Measurements from ENCODE around the gene B4GALT1.
"Not testable (repeated sequence)": the region's sequence is repeated elsewhere in the genome, so short reads cannot be mapped to it uniquely, and the experiment has no call there.

The B4GALT1 gene

DNA sequence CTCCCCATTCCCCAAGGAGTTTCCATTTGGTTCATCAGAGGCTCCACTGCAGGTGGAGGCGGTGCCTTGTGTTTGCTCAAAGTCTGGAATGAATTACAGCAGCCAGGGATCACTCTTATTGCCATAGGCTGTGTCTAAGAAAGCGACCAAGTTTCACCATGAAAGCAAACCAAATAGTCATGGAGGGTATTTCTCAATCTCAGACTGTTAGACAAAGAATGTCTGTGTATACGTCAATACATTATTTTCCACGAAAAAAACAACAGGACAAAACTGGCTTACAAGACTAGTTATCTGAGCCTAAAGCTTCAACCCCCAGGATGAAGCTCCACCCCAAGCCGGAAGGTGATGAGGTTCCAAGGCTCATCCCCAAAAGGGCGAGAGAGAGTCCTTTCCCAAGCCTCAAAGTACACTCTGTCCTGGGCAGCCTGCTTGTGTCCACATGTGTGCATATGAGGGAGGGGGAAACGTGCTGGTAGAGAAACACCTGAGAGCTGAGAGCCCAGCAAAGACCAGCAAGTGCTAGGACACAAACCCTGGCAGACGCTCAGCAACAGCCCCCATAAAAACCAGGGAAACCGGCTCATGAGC is 4.3 kb downstream of the B4GALT1 start:
- DNase-seq = no peak

DNA sequence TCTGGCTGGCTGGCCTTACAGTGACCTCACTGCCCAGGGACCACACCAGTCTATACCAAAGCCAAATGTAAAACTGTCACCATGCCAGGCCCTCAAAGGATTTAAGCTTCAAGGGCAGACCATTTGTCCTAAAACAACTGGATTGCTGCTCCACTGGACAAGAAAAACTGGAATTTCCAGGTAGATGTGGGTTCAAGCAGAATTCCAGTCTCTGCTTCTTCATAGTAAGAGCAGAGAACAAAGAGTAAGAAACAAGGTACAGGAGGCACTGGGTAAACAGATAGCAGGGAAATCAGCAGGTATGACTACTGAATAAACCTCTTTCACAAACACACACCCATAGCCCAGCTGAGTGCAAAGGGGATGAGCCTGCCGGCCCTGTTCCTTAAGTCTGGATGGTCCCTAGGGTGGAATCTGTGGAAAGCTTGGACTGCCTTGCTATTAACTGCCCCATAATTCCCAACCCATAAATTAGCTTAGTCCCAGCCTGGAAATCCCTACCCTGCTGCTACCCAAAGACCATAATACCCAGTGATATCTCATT is 5.5 kb downstream of the B4GALT1 start:
- no peak for DNase-seq

DNA sequence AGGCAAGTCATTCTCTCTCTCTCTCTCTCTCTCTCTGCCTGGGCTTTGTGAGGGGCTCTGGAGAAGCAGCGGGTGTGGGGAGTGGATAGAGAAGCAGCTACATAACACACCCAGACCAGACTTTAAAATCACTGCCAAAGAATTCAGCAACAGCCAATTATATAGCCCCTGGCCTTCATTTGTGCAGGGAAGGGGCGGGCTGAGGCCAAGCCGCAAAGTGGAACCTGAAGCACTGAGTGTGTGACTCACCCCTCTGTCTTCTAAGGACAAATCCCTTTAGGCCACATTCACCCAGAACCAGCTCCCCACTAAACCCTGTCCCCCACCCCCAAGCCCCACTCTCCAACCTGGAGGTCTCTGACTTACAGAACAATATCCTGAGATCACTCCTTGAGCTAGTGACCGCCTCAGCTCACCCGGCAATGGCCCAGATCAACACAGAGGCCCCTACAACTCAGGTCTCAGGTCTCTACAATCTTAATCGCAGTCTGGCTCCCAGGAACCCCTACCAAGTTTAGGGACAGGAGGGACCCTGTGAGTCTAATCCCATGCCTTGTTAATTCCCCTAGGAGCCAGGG is 6.0 kb downstream of the B4GALT1 start:
- DNase-seq = peak in 5 of 51 donors; percentile 20 to 46 (median 21)

DNA sequence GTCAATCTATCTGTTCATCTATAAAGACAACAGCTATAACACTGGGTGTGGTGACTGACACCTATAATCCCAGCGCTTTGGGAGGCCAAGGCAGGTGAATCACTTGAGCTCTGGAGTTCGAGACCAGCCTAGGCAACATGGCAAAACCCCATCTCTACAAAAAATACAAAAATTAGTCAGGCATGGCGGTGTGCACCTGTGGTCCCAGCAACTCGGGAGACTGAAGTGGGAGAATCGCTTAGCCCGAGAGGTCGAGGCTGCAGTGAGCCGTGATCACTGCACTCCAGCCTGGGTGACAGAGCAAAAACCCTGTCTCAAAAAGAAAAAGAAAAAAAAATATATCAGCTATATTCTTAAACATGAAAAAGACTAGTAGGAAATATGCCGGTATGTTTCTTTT is 6.7 kb downstream of the B4GALT1 start:
- DNase-seq = not testable (repeated sequence)

DNA sequence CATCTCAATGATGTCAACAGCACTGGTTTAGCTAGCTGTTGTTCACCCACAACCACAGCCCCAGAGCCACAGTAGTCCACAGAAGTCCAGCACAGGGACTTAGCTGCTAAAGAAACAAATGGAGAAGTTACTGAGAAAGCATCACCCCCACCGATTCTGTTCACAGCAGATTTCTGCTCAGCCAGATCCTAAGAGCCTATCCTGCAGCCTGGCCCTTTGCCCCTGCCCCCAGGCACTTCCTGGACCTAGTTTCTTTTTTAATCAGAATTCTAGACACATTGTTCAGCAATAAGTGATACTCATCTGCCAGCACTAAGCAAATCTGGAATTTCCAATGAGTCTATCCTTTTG is 7.4 kb downstream of the B4GALT1 start:
- DNase-seq = peak in 14 of 51 donors; percentile 17 to 66 (median 30)

DNA sequence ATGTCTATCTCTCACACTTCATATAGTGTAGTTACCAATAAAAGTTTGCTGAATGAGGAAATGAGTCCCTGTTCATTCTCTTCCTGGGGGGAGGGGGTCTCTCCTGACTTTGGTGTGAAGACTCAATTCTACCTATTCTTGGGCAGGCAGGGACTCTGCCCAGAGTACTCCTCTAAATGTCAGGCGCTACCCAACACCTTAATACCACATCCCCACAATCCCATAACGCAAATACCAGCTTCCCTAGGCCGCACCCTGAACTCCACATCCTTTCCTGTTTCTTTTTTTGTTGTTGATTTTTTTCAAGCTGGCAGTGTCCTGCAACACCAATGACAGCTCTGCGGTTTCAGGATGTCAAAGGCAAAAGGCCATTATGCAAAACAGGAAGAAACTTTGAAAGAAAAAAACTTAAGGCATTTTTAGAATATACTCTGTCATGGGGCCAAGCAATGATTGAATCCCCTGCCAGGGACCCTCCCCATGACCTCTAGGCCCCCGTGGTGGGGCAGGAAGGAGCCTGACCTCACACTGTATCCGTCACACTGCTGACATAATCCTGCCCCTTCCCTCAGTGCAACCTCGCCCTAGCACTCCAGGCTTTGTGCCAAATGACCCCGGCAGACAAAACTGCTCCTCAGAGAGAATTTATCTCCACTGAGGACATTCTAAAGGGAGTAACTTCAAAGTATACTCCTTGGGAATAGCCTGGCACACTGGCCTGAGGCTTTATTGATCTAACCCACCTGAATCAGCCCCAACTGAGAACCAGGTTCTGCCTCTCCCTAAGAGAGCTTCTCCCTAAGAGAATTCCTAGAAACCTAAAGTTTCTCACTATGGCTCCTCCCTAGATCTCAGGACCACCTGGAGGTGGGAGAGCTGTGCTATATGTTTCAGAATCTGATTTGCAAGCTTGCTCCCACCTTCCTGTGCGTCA is 8.0 kb downstream of the B4GALT1 start:
- peak in 3 of 51 donors; percentile 16 to 36 (median 22) for DNase-seq

DNA sequence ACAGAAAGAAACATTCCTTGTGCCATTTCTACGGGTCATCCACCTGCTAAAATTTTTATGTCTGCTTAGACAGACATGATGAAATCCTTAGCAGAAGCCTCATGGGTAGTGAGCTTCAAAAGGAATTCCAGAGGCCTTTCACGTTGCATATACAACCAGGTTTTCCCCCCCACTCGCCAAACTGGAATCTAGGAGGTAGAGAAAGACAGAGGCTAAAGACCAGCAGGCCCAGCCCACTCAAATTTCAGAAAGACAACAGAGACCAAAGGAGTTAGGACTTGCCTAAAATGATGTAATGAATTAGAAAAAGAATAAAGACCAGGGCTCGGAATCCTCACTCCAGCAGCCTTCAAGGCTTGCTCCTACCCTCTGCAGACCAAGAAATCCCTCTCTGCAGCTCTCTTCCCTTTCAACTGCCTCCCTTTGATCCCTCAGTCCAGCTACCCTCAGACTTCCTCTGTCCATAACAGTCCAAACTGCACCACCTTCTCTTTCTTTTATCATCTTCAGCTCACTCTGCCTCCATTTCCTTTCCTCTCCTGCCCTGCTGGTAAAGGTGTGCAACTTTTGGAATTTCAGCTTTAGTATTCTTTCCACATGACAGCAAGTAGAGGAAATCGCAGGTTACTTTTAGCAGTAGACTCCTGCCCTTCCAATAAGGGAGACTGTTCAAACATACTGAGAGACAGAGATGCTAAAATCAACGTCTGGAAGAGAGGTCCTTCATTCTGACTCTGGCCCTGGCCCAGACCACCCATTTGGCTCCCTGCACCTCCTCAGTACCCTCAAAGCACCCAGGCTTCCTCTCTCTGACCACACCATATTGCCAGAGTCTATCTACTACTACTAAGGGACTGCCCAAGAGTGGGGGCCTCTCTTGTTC is 8.9 kb downstream of the B4GALT1 start:
- no peak for DNase-seq

DNA sequence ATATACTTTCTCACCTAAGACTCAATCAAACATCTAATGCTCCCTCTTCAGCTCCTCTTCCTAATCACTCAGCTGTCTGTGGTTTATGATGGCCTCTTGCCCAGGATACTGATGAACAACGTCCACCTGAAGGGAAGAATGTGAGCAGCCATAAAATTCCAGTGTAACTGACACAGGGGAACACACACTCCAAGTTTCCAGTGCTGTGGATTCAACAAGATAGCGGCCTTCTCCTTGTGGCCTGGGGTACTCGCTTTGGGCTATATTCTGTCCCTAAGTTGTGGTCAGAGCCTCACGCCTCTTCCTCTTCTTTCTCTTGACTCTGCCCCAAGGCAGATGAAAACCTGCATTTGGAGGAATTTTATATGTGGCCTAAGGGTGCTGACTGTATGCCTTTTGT is 11.7 kb downstream of the B4GALT1 start:
- no peak for DNase-seq

DNA sequence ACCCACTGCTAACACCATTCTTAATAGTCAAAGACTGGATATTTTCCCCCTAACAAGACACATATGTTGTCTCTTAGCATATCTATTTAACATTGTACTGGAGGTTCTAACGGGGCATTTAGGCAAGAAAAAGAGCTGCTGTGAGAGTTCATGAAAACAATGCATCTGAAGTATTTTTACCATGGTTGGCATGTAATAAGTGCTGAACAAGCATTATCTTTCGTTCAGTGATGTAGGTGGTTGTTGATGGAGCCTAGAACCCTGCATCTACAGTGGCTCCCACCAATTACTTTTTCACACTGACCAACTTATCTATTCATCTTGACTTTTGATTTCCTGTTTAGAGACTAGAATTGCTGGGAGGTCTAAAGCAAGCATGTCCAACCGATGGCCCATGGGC is 12.8 kb downstream of the B4GALT1 start:
- DNase-seq = no peak

DNA sequence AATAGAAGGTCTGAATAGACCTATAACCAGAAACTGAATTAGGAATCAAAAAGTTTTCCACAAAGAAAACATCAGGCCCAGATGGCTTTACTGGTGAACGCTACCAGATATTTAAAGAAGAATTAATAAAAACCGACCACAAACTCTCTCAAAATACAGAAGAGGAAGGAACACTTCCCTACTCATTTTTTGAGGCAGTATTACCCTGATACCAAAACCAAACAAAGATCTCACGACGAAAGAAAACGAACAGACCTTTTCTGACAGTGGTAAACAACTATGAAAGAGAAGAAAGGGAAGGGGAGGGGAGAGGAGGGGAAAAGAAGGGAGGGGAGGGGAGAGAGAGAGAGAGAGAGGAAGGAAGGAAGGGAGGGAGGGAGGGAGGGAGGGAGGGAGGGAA is 13.5 kb downstream of the B4GALT1 start:
- DNase-seq = no peak

DNA sequence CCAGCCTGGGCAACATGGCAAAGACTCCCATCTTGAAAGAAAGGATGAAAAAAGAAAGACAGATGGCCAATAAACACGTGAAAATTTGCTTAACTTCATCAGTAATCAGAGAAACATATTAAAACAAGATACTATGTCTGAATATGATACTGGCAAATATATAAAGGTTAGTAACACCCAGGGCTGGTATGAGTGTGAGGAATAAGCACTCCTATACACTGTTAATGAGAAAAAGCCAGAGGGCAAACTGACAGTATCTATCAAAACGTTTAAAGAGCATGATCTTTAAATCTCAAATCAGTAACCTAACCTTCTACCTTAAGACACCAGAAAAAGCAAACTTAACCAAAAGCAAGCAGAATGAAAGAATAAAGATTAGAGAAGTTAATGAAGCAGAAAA is 14.1 kb downstream of the B4GALT1 start:
- no peak for DNase-seq

DNA sequence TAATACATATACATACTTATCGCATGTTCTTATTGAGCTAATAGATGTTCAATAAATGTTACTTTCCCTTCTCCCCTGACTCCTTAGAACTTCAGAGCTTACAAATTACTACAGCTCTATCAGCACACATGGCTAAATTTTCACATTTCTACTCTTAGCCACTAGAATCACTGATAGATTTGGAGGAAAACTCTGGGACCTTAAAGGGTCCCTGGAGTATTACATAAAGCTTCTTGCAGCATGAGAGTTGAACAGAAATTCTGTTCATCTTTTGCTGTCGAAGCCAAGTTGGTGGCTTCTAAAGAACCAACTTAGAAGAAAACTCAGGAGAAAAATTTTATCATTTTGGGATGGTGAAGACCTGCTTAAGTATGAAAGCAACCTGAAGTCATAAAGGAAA is 15.5 kb downstream of the B4GALT1 start:
- no peak for DNase-seq

DNA sequence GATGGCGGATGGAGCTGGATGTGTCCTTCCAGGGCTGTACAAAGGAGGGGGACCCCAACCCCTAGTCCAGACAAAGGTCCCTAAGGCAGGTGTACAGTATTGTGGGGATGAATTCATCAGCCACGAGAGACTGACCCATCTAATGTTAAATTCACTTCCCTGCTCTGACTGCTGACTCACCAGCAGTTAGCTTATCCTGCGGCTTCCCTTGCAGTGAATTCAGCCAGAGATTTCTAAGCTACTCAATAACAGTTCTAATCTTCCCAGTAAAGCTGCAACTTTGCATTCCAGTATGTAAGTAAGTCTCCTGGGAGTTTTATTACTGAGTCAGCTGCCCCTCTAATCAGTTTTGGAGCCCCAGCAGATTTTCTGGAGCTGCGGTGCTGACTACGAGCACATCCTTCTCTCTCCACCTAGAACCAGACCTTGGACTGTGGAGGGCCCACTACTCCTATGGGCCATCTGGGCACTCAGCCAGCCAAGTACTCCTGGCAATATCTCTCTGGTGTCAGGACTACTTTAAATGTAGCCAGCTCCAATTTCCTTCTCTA is 16.1 kb downstream of the B4GALT1 start:
- no peak for DNase-seq

DNA sequence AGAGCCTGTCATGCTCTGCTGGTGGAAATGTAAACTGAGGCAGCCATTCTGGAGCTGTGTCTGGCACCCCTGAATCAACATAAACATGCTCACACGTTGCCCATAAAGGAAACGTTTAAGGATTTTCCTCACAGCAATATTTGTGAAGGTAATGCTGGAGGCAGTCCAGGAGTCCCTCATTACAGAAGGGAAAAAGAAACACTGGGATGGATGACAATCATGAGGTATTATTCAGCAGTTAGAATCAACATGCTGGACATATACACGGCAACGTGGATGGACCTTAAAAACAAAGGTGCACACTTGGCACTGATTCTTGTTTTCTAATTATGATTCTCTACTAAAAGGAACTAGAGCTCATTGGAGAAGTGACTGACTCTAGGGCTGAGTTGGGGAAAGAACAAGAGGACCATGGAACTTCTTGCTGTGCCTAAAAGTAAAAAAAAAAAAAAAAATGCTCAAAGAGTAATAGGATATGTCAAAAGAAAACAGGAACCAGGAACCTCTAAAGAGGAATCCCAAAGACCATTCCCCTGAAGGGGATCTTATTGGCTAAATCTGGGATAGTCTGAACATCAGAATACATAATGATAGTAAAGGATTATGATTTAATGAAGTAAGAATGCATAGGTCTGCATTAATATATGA is 18.6 kb downstream of the B4GALT1 start:
- DNase-seq = no peak

DNA sequence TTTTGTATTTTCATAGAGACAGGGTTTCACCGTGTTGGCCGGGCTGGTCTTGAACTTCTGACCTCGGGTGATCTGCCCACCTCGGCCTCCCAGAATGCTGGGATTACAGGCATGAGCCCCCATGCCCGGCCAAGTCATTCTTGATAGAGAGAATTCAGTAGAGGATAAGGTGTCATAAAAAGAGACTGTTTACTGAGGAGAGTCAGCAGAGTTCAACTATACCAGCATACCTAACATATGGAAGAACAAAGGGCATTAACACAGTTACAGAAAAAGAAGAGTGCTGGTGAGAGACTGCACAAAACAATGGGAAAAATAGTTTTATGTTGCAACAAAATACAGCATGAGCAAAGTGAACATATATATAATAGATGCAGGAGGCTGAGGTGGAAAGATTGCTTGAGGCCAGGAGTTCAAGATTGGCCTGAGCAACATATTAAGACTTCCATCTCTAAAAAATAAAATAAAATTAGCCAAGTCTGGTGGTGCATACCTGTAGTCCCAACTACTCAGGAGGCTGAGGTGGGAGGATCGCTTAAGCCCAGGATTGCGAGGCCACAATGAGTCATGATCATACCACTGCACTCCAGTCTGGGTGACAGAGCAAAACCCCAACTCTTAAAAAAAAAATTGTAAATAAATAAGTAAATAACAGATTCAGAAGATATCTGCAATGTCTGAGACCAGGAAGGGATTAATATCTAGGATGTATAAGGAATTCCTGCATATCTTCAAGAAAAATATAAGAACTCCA is 19.5 kb downstream of the B4GALT1 start:
- no peak for DNase-seq

DNA sequence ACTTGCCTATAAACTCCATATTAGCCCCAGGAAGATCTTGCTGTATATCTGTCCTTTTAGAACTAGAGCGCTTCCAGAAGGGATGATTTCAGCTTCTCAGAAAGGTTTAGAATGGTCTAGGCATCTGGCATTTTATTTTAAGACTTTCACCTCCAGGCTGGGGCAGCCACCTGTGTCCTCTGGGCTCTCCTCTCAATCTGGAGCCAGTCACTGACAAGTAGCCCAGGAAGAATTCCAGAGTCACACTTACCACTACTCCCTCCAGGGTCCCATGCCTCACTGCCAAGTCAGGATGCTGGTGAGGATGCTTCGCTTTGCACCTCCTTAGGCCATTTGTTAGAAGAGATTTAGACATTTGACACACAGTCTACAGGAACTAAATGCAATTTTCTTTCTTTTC is 20.8 kb downstream of the B4GALT1 start:
- DNase-seq = no peak

DNA sequence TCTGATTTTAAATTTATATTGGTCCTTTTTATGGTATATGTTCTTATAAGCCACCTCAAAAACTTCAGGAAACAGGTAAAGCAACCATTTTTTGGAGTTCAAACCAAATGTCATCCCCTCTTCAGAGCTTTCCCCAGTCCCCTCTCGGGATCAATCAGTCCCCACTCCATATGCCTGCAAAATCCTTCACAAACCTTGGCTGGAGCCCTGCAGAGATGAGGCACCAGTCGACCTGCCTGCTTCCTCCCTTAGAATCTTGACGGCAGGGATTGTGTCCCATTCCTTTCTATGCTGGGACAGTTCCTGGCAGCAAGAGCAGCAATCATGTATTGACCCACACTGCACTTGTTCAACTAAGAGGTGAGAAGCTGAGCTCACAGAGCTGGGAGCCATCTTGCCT is 22.6 kb downstream of the B4GALT1 start:
- no peak for DNase-seq

DNA sequence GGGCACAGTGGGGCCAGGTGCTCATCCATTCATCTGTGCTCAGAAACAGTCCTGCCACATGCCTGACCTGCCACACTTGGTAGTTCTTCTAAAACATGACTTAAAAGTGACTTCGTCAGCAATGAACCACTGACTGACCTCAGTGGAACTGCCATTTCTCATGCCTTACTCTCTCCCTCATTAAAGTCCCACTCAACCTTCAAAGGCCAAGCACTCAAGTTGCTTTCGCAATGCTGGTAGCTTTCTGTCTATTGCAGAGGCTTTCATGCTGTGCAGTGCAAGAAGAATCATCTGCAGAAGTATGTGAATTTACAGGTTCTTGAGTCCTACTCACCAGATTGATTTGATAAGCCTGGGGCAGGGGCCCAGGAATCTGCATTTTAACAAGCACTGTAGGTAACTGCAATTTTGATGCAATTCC is 23.9 kb downstream of the B4GALT1 start:
- no peak for DNase-seq

DNA sequence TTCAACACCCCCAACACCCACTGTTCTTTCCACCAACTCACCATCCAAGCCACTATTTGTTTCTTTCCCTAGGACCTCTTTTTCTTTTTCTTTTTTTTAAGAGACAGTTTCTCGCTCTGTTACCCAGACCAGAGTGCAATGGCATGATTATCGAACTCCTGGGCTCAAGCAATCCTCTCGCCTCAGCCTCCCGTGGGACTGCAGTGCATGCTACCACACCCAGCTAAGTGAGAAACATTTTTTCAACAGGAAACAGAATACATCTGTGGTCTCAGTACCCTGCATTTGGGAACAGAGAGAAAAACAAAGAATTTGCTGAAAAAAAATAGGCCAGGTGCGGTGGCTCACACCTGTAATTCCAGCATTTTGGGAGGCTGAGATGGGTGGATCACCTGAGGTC is 24.6 kb downstream of the B4GALT1 start:
- no peak for DNase-seq
